Right atrium auricular region (tissue), 2 donors: ENCODE results near the gene MAP2K5. TPM values are rescaled to one million over a fixed set of nuclear protein-coding genes. Genes with fewer than 3 reads are reported as not detected.

Source experiments
- DNase-seq: peaks from one replicate; pipeline ENCODE4 v3.0.0-alpha.2; 2019; ENCODE audit warnings: low spot score
- H3K27ac ChIP-seq, 2 donors: fragments of 200-600 bp; sonication (generic); 1 replicate in 1 of 2; 2 replicates in 1 of 2; pipeline ENCODE4 v1.5.1; 2016 to 2019
- H3K27me3 ChIP-seq, 2 donors: fragments of 200-600 bp; sonication (generic); one replicate each; pipeline versions ENCODE4 v1.5.1 to v1.6.0; 2017 to 2019
- H3K36me3 ChIP-seq: fragments of 200-600 bp; sonication (generic); one replicate; pipeline ENCODE4 v1.5.1; 2016
- H3K4me1 ChIP-seq, 2 donors: fragments of 200-600 bp; sonication (generic); one replicate each; pipeline versions ENCODE4 v1.5.1 to v1.6.0; 2017 to 2019
- H3K4me3 ChIP-seq, 2 donors: fragments of 200-600 bp; sonication (generic); 1 replicate in 1 of 2; 2 replicates in 1 of 2; pipeline ENCODE4 v1.5.1; 2017 to 2019; ENCODE audit warnings: mild to moderate bottlenecking in 1 of 2, moderate library complexity in 1 of 2
- H3K9me3 ChIP-seq, 2 donors: fragments of 200-600 bp; sonication (generic); one replicate each; pipeline ENCODE4 v1.5.1; 2019
- CTCF ChIP-seq, 2 donors: fragments of 200-600 bp; sonication (generic); IDR thresholded peaks; one replicate each; pipeline ENCODE4 v1.5.1; 2019; ENCODE audit warnings: antibody characterized with exemption in 2 of 2
- total RNA-seq, 2 donors: library from RNA; depleted of rRNA; stranded (reverse); fragments of >200 nt; gene quantifications; one replicate each; pipeline ENCODE4 v1.1.0, GENCODE V29; 2016

Gene MAP2K5
- total RNA-seq, 2 donors from 2014 or later, result 5.8 to 6.7 TPM

GRCh38 chr15:67783303-67783702 lies 240.8 kb downstream of the MAP2K5 start:
- H3K4me1 ChIP-seq, result no peaks in the 10 kb centered on the region
- no peaks in the 10 kb centered on the region for H3K27me3 ChIP-seq
- no peak overlapping the region for H3K4me3 ChIP-seq
- DNase-seq, result no peak
- no peak for TF ChIP-seq CTCF (IDR thresholded peaks at IDR 0.05)
- no peaks in the 10 kb centered on the region for H3K9me3 ChIP-seq
- H3K27ac ChIP-seq, result no peak overlapping the region
- peaks cover 3% of the 10 kb centered on the region for H3K36me3 ChIP-seq

- no peak overlapping the region for H3K4me3 ChIP-seq
- peaks cover 3% of the 10 kb centered on the region for H3K36me3 ChIP-seq
- no peak for TF ChIP-seq CTCF (IDR thresholded peaks at IDR 0.05)
- H3K27ac ChIP-seq, result no peak overlapping the region
- H3K9me3 ChIP-seq, result no peaks in the 10 kb centered on the region
- H3K27me3 ChIP-seq, result no peaks in the 10 kb centered on the region
- no peak for DNase-seq
- no peaks in the 10 kb centered on the region for H3K4me1 ChIP-seq
Measured at GRCh38 chr15:67784090-67784781, 241.7 kb downstream of the MAP2K5 start.

GRCh38 chr15:67784856-67785430 lies 242.4 kb downstream of the MAP2K5 start:
- H3K9me3 ChIP-seq, result no peaks in the 10 kb centered on the region
- no peak for TF ChIP-seq CTCF (IDR thresholded peaks at IDR 0.05)

GRCh38 chr15:67785431-67785830 lies 242.9 kb downstream of the MAP2K5 start:
- H3K9me3 ChIP-seq, result no peaks in the 10 kb centered on the region
- H3K27me3 ChIP-seq, result no peaks in the 10 kb centered on the region
- H3K27ac ChIP-seq, result no peak overlapping the region
- H3K4me3 ChIP-seq, result no peak overlapping the region
- H3K4me1 ChIP-seq, result no peaks in the 10 kb centered on the region
- peaks cover 3% of the 10 kb centered on the region for H3K36me3 ChIP-seq
- no peak for DNase-seq
- TF ChIP-seq CTCF (IDR thresholded peaks at IDR 0.05), result no peak

More at GRCh38 chr15:67784856-67785430, 242.4 kb downstream of the MAP2K5 start:
- Histone ChIP-seq H3K4me1 (no peaks in the 10 kb centered on the region), H3K36me3 (peaks cover 3% of the 10 kb centered on the region), H3K27me3 (no peaks in the 10 kb centered on the region), H3K4me3 (no peak overlapping the region), H3K27ac (no peak overlapping the region)
- DNase-seq, result no peak

- H3K27ac ChIP-seq, result no peak overlapping the region
- no peak for TF ChIP-seq CTCF (IDR thresholded peaks at IDR 0.05)
- DNase-seq, result no peak
Measured at GRCh38 chr15:67786646-67787045, 244.1 kb downstream of the MAP2K5 start.

More at GRCh38 chr15:67786646-67787045, 244.1 kb downstream of the MAP2K5 start:
- Histone ChIP-seq H3K36me3 (peaks cover 3% of the 10 kb centered on the region), H3K4me3 (no peak overlapping the region), H3K9me3 (no peaks in the 10 kb centered on the region), H3K4me1 (no peaks in the 10 kb centered on the region), H3K27me3 (no peaks in the 10 kb centered on the region)
